Liver (tissue), 9 donors: Measurements from ENCODE around the gene BGN. TPM values are rescaled to one million over a fixed set of nuclear protein-coding genes. Genes with fewer than 3 reads are reported as not detected.

Experiments used
- DNase-seq: peaks from one replicate; pipeline ENCODE4 v3.0.0-alpha.2; 2017; ENCODE audit warnings: low spot score
- H3K27ac ChIP-seq, 2 donors: one replicate each; pipeline ENCODE4 v1.7.0; 2013; ENCODE audit warnings: inconsistent platforms in 2 of 2, low read length in 2 of 2, control low read depth in 1 of 2, low read depth in 1 of 2, mild to moderate bottlenecking in 1 of 2
- H3K27me3 ChIP-seq, 4 donors: one replicate each; pipeline versions ENCODE4 v1.6.1 to v1.7.0; 2013; ENCODE audit warnings: low read length in 3 of 4, inconsistent platforms in 1 of 4, mild to moderate bottlenecking in 1 of 4, moderate library complexity in 1 of 4; ENCODE audit not compliant: control insufficient read depth in 4 of 4, insufficient read depth in 4 of 4
- H3K36me3 ChIP-seq, 4 donors: one replicate each; pipeline versions ENCODE4 v1.6.1 to v1.7.0; 2013; ENCODE audit warnings: low read length in 3 of 4, mild to moderate bottlenecking in 3 of 4, low read depth in 1 of 4, moderate library complexity in 1 of 4; ENCODE audit not compliant: control insufficient read depth in 4 of 4, insufficient read depth in 3 of 4
- H3K4me1 ChIP-seq, 4 donors: one replicate each; pipeline versions ENCODE4 v1.6.1 to v1.7.0; 2013; ENCODE audit warnings: low read length in 3 of 4, mild to moderate bottlenecking in 3 of 4, moderate library complexity in 1 of 4; ENCODE audit not compliant: control insufficient read depth in 4 of 4, insufficient read depth in 4 of 4
- H3K4me3 ChIP-seq, 3 donors: one replicate each; pipeline versions ENCODE4 v1.6.1 to v1.7.0; 2013; ENCODE audit warnings: low read length in 3 of 3, control low read depth in 1 of 3, low read depth in 1 of 3, mild to moderate bottlenecking in 1 of 3
- H3K9ac ChIP-seq, 2 donors: one replicate each; pipeline ENCODE4 v1.7.0; 2013; ENCODE audit warnings: low read length in 2 of 2, mild to moderate bottlenecking in 2 of 2, moderate library complexity in 2 of 2, control low read depth in 1 of 2, low read depth in 1 of 2
- H3K9me3 ChIP-seq, 4 donors: one replicate each; pipeline versions ENCODE4 v1.6.1 to v1.7.0; 2013; ENCODE audit warnings: low read length in 3 of 4; ENCODE audit not compliant: control insufficient read depth in 4 of 4
- CTCF ChIP-seq: fragments of 150-350 bp; IDR thresholded peaks from 2 replicates; pipeline ENCODE4 v1.5.1; 2017; ENCODE audit warnings: improper control_type of control experiment, low read depth, low read length; ENCODE audit not compliant: missing input control
- EGR1 ChIP-seq, 2 donors: IDR thresholded peaks; 2 replicates each; pipeline ENCODE4 v1.6.1; 2016 to 2018; ENCODE audit warnings: antibody characterized with exemption in 2 of 2, low read depth in 2 of 2
- FOXA1 ChIP-seq: IDR thresholded peaks from 2 replicates; pipeline ENCODE4 v1.6.1; 2016; ENCODE audit warnings: antibody characterized with exemption
- FOXA2 ChIP-seq: IDR thresholded peaks from 2 replicates; pipeline ENCODE4 v1.6.1; 2016; ENCODE audit warnings: antibody characterized with exemption
- GABPA ChIP-seq, 2 donors: IDR thresholded peaks in 1 of 2; conservative IDR thresholded peaks in 1 of 2; 2 replicates each; pipeline ENCODE4 v1.6.1; 2016; ENCODE audit warnings: antibody characterized with exemption in 2 of 2, mild to moderate bottlenecking in 1 of 2, moderate library complexity in 1 of 2
- HNF4A ChIP-seq, 2 donors: conservative IDR thresholded peaks; 2 replicates each; pipeline ENCODE4 v1.6.1; 2016; ENCODE audit warnings: antibody characterized with exemption in 2 of 2, mild to moderate bottlenecking in 2 of 2
- HNF4G ChIP-seq: IDR thresholded peaks from 2 replicates; pipeline ENCODE4 v1.6.1; 2016; ENCODE audit warnings: antibody characterized with exemption
- JUND ChIP-seq, 2 donors: IDR thresholded peaks; 2 replicates each; pipeline ENCODE4 v1.6.1; 2016; ENCODE audit warnings: antibody characterized with exemption in 2 of 2
- NR2F2 ChIP-seq: IDR thresholded peaks from 2 replicates; pipeline ENCODE4 v1.6.1; 2016; ENCODE audit warnings: antibody characterized with exemption
- RAD21 ChIP-seq, 2 donors: IDR thresholded peaks; 2 replicates each; pipeline ENCODE4 v1.6.1; 2016; ENCODE audit warnings: antibody characterized with exemption in 2 of 2, mild to moderate bottlenecking in 2 of 2
- RXRA ChIP-seq, 2 donors: IDR thresholded peaks; 2 replicates each; pipeline ENCODE4 v1.6.1; 2017 to 2018; ENCODE audit warnings: antibody characterized with exemption in 2 of 2, mild to moderate bottlenecking in 1 of 2
- SP1 ChIP-seq: IDR thresholded peaks from 2 replicates; pipeline ENCODE4 v1.6.1; 2018; ENCODE audit warnings: antibody characterized with exemption, mild to moderate bottlenecking
- TAF1 ChIP-seq: conservative IDR thresholded peaks from 2 replicates; pipeline ENCODE4 v1.6.1; 2016; ENCODE audit warnings: antibody characterized with exemption, mild to moderate bottlenecking
- YY1 ChIP-seq: IDR thresholded peaks from 2 replicates; pipeline ENCODE4 v1.6.1; 2016; ENCODE audit warnings: antibody characterized with exemption, mild to moderate bottlenecking
- ZBTB33 ChIP-seq: IDR thresholded peaks from 2 replicates; pipeline ENCODE4 v1.6.1; 2016; ENCODE audit warnings: antibody characterized with exemption
- WGBS: extraction: QIAGEN DNeasy Blood & Tissue Kit; methylation state at CpG from one replicate; pipeline ENCODE4 v1.1.7; 2013; 5-methylcytosine and 5-hydroxymethylcytosine counted together
- polyA plus RNA-seq, 2 donors: library from polyadenylated mRNA; stranded (reverse) in 1 of 2; unstranded in 1 of 2; fragments of 200-250 nt in 1 of 2; fragments of >200 nt in 1 of 2; fragmentation: Nextera tagmentation in 1 of 2; extraction: Ambion mirVana in 1 of 2; gene quantifications; one replicate each; pipeline versions ENCODE4 v1.2.1 to v1.2.3, GENCODE V29; 2013 to 2015
- total RNA-seq, 2 donors: library from RNA; depleted of rRNA; stranded (reverse); fragments of >200 nt; gene quantifications; one replicate each; pipeline ENCODE4 v1.2.3, GENCODE V29; 2014
- TF ChIP-seq, protein P1 (sequence below): IDR thresholded peaks from 2 replicates; pipeline ENCODE4 v1.6.1; 2016; ENCODE audit warnings: antibody characterized with exemption
- donor health status: healthy.
- donor health status: healthy.
- donor health status: healthy.
- donor health status: healthy.
- donor health status: healthy.

Gene BGN
- total and polyA plus RNA-seq, 4 donors, result 11.7 to 131 (median 44.8) TPM

- 82% methylated on average over 11 of the region's 11 CpGs for WGBS
These were observed 1.7 kb upstream of the BGN start for GRCh38 chrX:153493085-153493484.

GRCh38 chrX:153494061-153494460 lies 719 bp upstream of the BGN start:
- H3K27me3 ChIP-seq, result no peaks in the 10 kb centered on the region
- peaks cover 0 to 6% (median 0%) of the 10 kb centered on the region in 4 donors for H3K4me1 ChIP-seq
- no peak for TF ChIP-seq CTCF
- no peak for TF ChIP-seq YY1
- TF ChIP-seq NR2F2, result no peak
- no peak for TF ChIP-seq SP1
- TF ChIP-seq EGR1 (IDR thresholded peaks at IDR 0.05; ENCODE audit: low read depth in 2 of 2), result no peak
- no peak for TF ChIP-seq GABPA (IDR thresholded peaks at IDR 0.05 in 1 of 2, conservative IDR thresholded peaks at IDR 0.05 in 1 of 2)
- no peak for TF ChIP-seq JUND (IDR thresholded peaks at IDR 0.05)
- no peak for TF ChIP-seq FOXA1
- no peak for TF ChIP-seq RXRA (IDR thresholded peaks at IDR 0.05)
- TF ChIP-seq TAF1, result no peak
- no peak for TF ChIP-seq RAD21 (IDR thresholded peaks at IDR 0.05)
- no peak for TF ChIP-seq HNF4A (conservative IDR thresholded peaks at IDR 0.05)
- no peak for TF ChIP-seq ZBTB33
- TF ChIP-seq, protein P1, sequence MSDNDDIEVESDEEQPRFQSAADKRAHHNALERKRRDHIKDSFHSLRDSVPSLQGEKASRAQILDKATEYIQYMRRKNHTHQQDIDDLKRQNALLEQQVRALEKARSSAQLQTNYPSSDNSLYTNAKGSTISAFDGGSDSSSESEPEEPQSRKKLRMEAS, result no peak
- TF ChIP-seq HNF4G, result no peak
- TF ChIP-seq FOXA2, result no peak
- H3K27ac ChIP-seq, result peak overlapping the region; percentile 20 to 50
- no peak for DNase-seq
- H3K36me3 ChIP-seq, result no peaks in the 10 kb centered on the region
- 83% methylated on average over 12 of the region's 12 CpGs for WGBS
- H3K9me3 ChIP-seq, result no peaks in the 10 kb centered on the region
- no peak overlapping the region for H3K4me3 ChIP-seq
- no peak overlapping the region for H3K9ac ChIP-seq

More at GRCh38 chrX:153493085-153493484, 1.7 kb upstream of the BGN start:
- H3K4me3 ChIP-seq, result no peak overlapping the region
- H3K27ac ChIP-seq, result no peak overlapping the region
- no peak for TF ChIP-seq RAD21 (IDR thresholded peaks at IDR 0.05)
- no peak for TF ChIP-seq RXRA (IDR thresholded peaks at IDR 0.05)
- TF ChIP-seq GABPA (IDR thresholded peaks at IDR 0.05 in 1 of 2, conservative IDR thresholded peaks at IDR 0.05 in 1 of 2), result no peak
- TF ChIP-seq ZBTB33, result no peak
- TF ChIP-seq HNF4G, result no peak
- no peak for TF ChIP-seq NR2F2
- no peak overlapping the region for H3K9ac ChIP-seq
- H3K27me3 ChIP-seq, result no peaks in the 10 kb centered on the region
- no peaks in the 10 kb centered on the region for H3K9me3 ChIP-seq
- no peaks in the 10 kb centered on the region for H3K36me3 ChIP-seq
- H3K4me1 ChIP-seq, result peaks cover 0 to 6% (median under 1%) of the 10 kb centered on the region in 4 donors
- DNase-seq, result no peak
